ENCODE measurements around the gene MRPS10.

- TF ChIP-seq MYC (IDR thresholded peaks at IDR 0.05; ENCODE audit: low read depth, low read length) (no peak), CTCF (IDR thresholded peaks at IDR 0.05; ENCODE audit: low read depth, low read length) (no peak), POLR2A (IDR thresholded peaks at IDR 0.05; ENCODE audit: extremely low read depth, insufficient read length) (no peak), MAX (IDR thresholded peaks at IDR 0.05; ENCODE audit: low read depth, low read length) (no peak)
Observed at GRCh38 chr6:42243046-42243445, 25.4 kb upstream of the MRPS10 start.
